GM12878 (cell line): ENCODE data around the gene RAPGEF4. TPM values are rescaled to one million over a fixed set of nuclear protein-coding genes. Genes with fewer than 3 reads are reported as not detected.

Experiments
- ATAC-seq: fragments of 200-7000 bp; cut with Tn5 transposase; 3 replicates; pipeline ENCODE4 v1.9.1; 2020; ENCODE audit warnings: mild to moderate bottlenecking, moderate library complexity
- BruUV-seq: library from RNA; stranded (reverse); fragments of 400-500 nt; replicated peaks from 2 replicates; lab custom pipeline; 2021; lab: Mats Ljungman, UMichigan
- CTCF ChIA-PET: fragments of 300-600 bp; sonication (Branson Sonifier 250); formaldehyde crosslinking; extraction: SDS; loops from one replicate; lab custom pipeline; 2021; ENCODE audit warnings: inconsistent platforms; lab: Yijun Ruan, JAX
- POLR2A ChIA-PET: fragments of 350-600 bp; formaldehyde crosslinking; extraction: SDS; loops from one replicate; lab custom pipeline; 2021; ENCODE audit warnings: inconsistent platforms; lab: Charles Lee
- RAD21 ChIA-PET: fragments of 300-600 bp; sonication (Branson Sonifier 250); formaldehyde crosslinking; loops from one replicate; lab custom pipeline; 2023; ENCODE audit warnings: antibody characterized with exemption; ENCODE audit not compliant: unreplicated experiment; lab: Charles Lee
- SMC1A ChIA-PET: fragments of 300-600 bp; sonication (Branson Sonifier 250); formaldehyde crosslinking; loops from one replicate; lab custom pipeline; 2023; ENCODE audit not compliant: unreplicated experiment, uncharacterized antibody; lab: Charles Lee
- DNase-seq: peaks from one replicate; pipeline ENCODE4 v3.0.0-alpha.2; 2011; ENCODE audit warnings: low read depth, low spot score
- FAIRE-seq: peaks from 3 replicates; lab custom pipeline; 2011; peaks lifted over from hg19 to GRCh38; lab: Jason Lieb, UNC
- H2AFZ ChIP-seq: 2 replicates; pipeline ENCODE4 v1.6.0; 2011; ENCODE audit warnings: low read depth, low read length, control low read depth; ENCODE audit not compliant: control insufficient read depth
- H3K27ac ChIP-seq: 2 replicates; pipeline ENCODE4 v1.5.1; 2011; ENCODE audit warnings: control low read depth; ENCODE audit not compliant: control insufficient read depth, insufficient read depth
- H3K27me3 ChIP-seq, 2 experiments: replicated peaks in 1 of 2; 2 replicates each; pipeline versions ENCODE4 v1.6.0 to v1.6.1; 2011; ENCODE audit warnings: low read length in 1 of 2; ENCODE audit not compliant: control insufficient read depth in 2 of 2, insufficient read depth in 2 of 2
- H3K36me3 ChIP-seq, 2 experiments: 2 replicates each; pipeline ENCODE4 v1.5.1; 2011; ENCODE audit warnings: low read length in 1 of 2; ENCODE audit not compliant: control insufficient read depth in 2 of 2, insufficient read depth in 2 of 2
- H3K4me1 ChIP-seq: 2 replicates; pipeline ENCODE4 v1.6.1; 2011; ENCODE audit warnings: mild to moderate bottlenecking, low read length, moderate library complexity, mixed read lengths; ENCODE audit not compliant: control insufficient read depth, insufficient read depth
- H3K4me2 ChIP-seq: 2 replicates; pipeline ENCODE4 v1.6.0; 2011; ENCODE audit warnings: control low read depth; ENCODE audit not compliant: control insufficient read depth, insufficient read depth
- H3K4me3 ChIP-seq: fragments of 200-600 bp; sonication (generic); 2 replicates; pipeline ENCODE4 v1.5.1; 2016
- H3K79me2 ChIP-seq: 2 replicates; pipeline ENCODE4 v1.6.0; 2011; ENCODE audit warnings: low read length; ENCODE audit not compliant: control insufficient read depth, insufficient read depth
- H3K9ac ChIP-seq: 2 replicates; pipeline ENCODE4 v1.8.0; 2011; ENCODE audit warnings: low read length, control low read depth, mixed read lengths; ENCODE audit not compliant: control insufficient read depth, insufficient read depth
- H3K9me3 ChIP-seq: replicated peaks from 3 replicates; pipeline ENCODE4 v1.5.1; 2011; ENCODE audit warnings: mild to moderate bottlenecking, low read length; ENCODE audit not compliant: control insufficient read depth, insufficient read depth
- H4K20me1 ChIP-seq: 2 replicates; pipeline ENCODE4 v1.6.0; 2011; ENCODE audit not compliant: control insufficient read depth, insufficient read depth
- CEBPZ ChIP-seq: fragments of 150-350 bp; IDR thresholded peaks from 2 replicates; pipeline ENCODE4 v1.6.1; 2016; ENCODE audit warnings: low read depth, low read length
- CREB1 ChIP-seq: IDR thresholded peaks from 2 replicates; pipeline ENCODE4 v1.6.1; 2012; ENCODE audit warnings: low read depth, mild to moderate bottlenecking, inconsistent platforms
- EZH2 ChIP-seq: IDR thresholded peaks from 2 replicates; pipeline ENCODE4 v1.6.1; 2012; ENCODE audit warnings: low read depth, mild to moderate bottlenecking, control low read depth, inconsistent platforms, low read length, borderline replicate concordance; ENCODE audit not compliant: control insufficient read depth
- WGBS: methylation state at CpG from one replicate; pipeline ENCODE4 v1.1.6; 2016; ENCODE audit warnings: low lambda C conversion rate; ENCODE audit not compliant: insufficient replicate concordance, insufficient coverage; ENCODE audit errors: missing lambda C conversion rate; 5-methylcytosine and 5-hydroxymethylcytosine counted together
- in situ Hi-C: fragments of 300-500 bp; cut with MboI; formaldehyde crosslinking; loops from 9 replicates; pipeline ENCODE4 v1.14.3; 2018; ENCODE audit warnings: mixed read lengths
- intact Hi-C: fragments of 100-400 bp; cut with micrococcal nuclease; formaldehyde crosslinking; loops from one replicate; pipeline ENCODE4 v1.14.2; 2022; ENCODE audit not compliant: unreplicated experiment
- polyA plus RNA-seq, 11 experiments: library from polyadenylated mRNA; depleted of rRNA in 4 of 11; unstranded in 6 of 11; stranded (reverse) in 5 of 11; fragments of >200 nt; fragmentation: Nextera tagmentation in 4 of 11; fragmentation: Illumina TruSeq in 1 of 11; extraction: Ambion mirVana in 4 of 11; extraction: Trizol in 1 of 11; gene quantifications; 1 replicate in 1 of 11; 2 replicates in 10 of 11; pipeline versions ENCODE4 v1.2.1 to v1.2.3, GENCODE V29; 2011 to 2016; ENCODE audit warnings: inconsistent platforms in 2 of 11, missing spikeins in 2 of 11, low read depth in 1 of 11
- total RNA-seq, 4 experiments: library from RNA; depleted of rRNA in 3 of 4; stranded (reverse); fragments of >200 nt in 3 of 4; fragmentation: Illumina TruSeq in 1 of 4; extraction: Trizol in 1 of 4; gene quantifications; 2 replicates each; pipeline versions ENCODE4 v1.2.1 to v1.2.3, GENCODE V29; 2013 to 2021

Gene RAPGEF4
- total and polyA plus RNA-seq, 10 of the 15 experiments (the other 5 are each of a cell fraction or from before 2014, with no cell fraction given) = 0.18 TPM; not detected in 8

- no peak for TF ChIP-seq EZH2
- no peak for TF ChIP-seq CEBPZ
- no peak for TF ChIP-seq CREB1
- in situ Hi-C loops (loop anchor here (25.0 kb wide), 1 partner anchor 114 kb away; no protein-coding TSS in a partner anchor), intact Hi-C loops (no loop called here)
- Histone ChIP-seq H3K4me1 (no peaks in the 10 kb centered on the region), H3K4me2 (no peak overlapping the region), H3K27me3 (0 out of 4 replicates have a peak, but pooled peaks cover 0 to 2% of the 10 kb centered on the region in 2 experiments), H4K20me1 (no peaks in the 10 kb centered on the region; the same call in 1 of the 2 replicates), H3K36me3 (no peaks in the 10 kb centered on the region), H3K79me2 (no peaks in the 10 kb centered on the region), H3K27ac (no peak overlapping the region), H3K9me3 (no peaks in the 10 kb centered on the region), H3K4me3 (no peak overlapping the region), H2AFZ (no peak overlapping the region), H3K9ac (no peak overlapping the region)
- DNase-seq (no peak), ATAC-seq (no peak), FAIRE-seq (no peak)
- RAD21 ChIA-PET = no interaction called here
- SMC1A ChIA-PET = interaction anchor here (2.1 kb wide), 1 partner anchor 13 kb away, joined by 4 read pairs; no protein-coding TSS in a partner anchor
- 27% methylated on average over 7 of the region's 7 CpGs for WGBS
- BruUV-seq = no TSS peak
- POLR2A ChIA-PET = no interaction called here
- CTCF ChIA-PET = no interaction called here
These were observed 87.7 kb downstream of the RAPGEF4 start for GRCh38 chr2:172823261-172823850.
